GM12864 (cell line): ENCODE measurements around the gene SEMA4D.

Experiments
- DNase-seq: peaks from one replicate; pipeline ENCODE4 v3.0.0-alpha.2; 2011; ENCODE audit warnings: low read depth
- H3K4me3 ChIP-seq: 2 replicates; pipeline ENCODE4 v1.5.1; 2011; ENCODE audit warnings: mild to moderate bottlenecking, low read depth, low read length, control low read depth
- TF ChIP-seq, protein P1 (sequence below): IDR thresholded peaks from 2 replicates; pipeline ENCODE4 v1.5.1; 2011; ENCODE audit warnings: low read depth, mild to moderate bottlenecking, moderate library complexity, low read length, control low read depth, inconsistent platforms; ENCODE audit errors: missing control alignments

The SEMA4D gene

GRCh38 chr9:89342948-89343347 lies 155.0 kb downstream of the SEMA4D start:
- no peak for DNase-seq
- TF ChIP-seq, protein P1, sequence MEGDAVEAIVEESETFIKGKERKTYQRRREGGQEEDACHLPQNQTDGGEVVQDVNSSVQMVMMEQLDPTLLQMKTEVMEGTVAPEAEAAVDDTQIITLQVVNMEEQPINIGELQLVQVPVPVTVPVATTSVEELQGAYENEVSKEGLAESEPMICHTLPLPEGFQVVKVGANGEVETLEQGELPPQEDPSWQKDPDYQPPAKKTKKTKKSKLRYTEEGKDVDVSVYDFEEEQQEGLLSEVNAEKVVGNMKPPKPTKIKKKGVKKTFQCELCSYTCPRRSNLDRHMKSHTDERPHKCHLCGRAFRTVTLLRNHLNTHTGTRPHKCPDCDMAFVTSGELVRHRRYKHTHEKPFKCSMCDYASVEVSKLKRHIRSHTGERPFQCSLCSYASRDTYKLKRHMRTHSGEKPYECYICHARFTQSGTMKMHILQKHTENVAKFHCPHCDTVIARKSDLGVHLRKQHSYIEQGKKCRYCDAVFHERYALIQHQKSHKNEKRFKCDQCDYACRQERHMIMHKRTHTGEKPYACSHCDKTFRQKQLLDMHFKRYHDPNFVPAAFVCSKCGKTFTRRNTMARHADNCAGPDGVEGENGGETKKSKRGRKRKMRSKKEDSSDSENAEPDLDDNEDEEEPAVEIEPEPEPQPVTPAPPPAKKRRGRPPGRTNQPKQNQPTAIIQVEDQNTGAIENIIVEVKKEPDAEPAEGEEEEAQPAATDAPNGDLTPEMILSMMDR = no peak
- no peak overlapping the region for H3K4me3 ChIP-seq

GRCh38 chr9:89342213-89342612 lies 155.7 kb downstream of the SEMA4D start:
- TF ChIP-seq, protein P1 = no peak
- DNase-seq = no peak
- no peak overlapping the region for H3K4me3 ChIP-seq

DNA sequence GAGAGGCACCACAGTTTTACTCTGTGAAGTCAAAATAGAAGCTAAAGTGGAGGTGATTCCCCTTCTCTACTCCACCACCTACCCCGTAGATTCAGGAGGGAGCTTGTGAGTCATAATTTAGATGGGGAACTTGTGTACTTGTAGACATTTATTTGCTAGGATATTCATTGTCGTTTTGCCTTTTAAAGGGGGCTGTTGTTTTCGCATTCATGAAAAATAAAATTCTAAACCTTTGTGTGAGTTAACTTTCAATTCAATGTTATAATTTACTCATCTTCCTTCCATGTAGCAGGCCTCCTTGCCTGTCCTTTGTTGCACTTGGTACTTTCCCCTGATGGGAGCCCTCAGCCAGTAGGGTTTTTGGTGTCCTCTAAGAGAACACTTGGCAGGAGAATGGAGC lies 157.6 kb downstream of the SEMA4D start:
- TF ChIP-seq, protein P1 = no peak
- no peak for DNase-seq
- no peak overlapping the region for H3K4me3 ChIP-seq

GRCh38 chr9:89339807-89340206 lies 158.1 kb downstream of the SEMA4D start:
- TF ChIP-seq, protein P1 = no peak
- H3K4me3 ChIP-seq = no peak overlapping the region
- DNase-seq = no peak

- no peak for DNase-seq
- H3K4me3 ChIP-seq = no peak overlapping the region
- TF ChIP-seq, protein P1 = no peak
These were observed 167.4 kb downstream of the SEMA4D start for GRCh38 chr9:89330513-89330912.

GRCh38 chr9:89329917-89330316 lies 168.0 kb downstream of the SEMA4D start:
- TF ChIP-seq, protein P1 = no peak
- no peak for DNase-seq
- H3K4me3 ChIP-seq = no peak overlapping the region

- no peak overlapping the region for H3K4me3 ChIP-seq
- TF ChIP-seq, protein P1 = no peak
- DNase-seq = no peak
These were observed 169.8 kb downstream of the SEMA4D start for GRCh38 chr9:89328064-89328463.
